ENCODE measurements around the gene KLHL29.

Gene KLHL29

DNA sequence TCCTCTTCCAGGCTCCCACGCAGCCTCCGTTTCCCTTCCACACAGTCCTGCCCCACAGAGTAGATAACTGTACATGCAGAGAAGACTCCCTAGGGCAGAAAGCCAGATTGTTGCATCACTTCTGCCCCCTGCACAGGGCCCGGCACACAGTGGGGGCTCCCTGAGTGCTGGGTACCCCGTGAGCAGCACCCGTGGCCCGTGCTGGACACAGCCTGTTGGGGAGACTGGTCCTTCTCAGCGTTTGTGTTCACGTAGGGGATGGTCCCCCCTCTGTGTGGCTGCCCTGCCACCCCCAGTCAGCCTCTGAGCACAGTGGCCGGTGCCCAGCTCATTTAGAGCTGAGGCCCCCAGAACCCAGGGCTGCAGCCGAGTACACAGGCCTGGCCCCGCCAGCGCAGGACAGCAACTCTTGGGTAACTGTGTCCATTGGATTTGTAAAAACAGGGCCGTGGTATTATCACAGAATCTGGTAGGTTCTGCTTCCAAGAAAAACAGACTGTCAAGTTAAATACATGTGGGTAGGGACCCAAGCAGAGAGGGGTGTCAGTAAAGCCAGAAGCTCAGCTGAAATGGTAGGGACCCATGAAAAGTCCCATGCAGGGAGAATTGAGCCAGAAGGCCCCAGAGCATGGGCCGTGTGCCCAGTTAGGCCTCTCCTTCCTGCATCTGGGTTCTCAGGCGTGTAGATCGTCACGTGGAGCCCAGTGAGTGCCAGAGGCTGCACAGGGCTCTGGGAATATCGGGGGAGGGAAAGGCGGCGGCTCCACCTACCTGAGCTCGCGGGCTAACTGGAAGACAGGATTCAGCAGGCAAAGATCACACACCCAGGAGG is 284.6 kb downstream of the KLHL29 start:
- no peak for DNase-seq

DNA sequence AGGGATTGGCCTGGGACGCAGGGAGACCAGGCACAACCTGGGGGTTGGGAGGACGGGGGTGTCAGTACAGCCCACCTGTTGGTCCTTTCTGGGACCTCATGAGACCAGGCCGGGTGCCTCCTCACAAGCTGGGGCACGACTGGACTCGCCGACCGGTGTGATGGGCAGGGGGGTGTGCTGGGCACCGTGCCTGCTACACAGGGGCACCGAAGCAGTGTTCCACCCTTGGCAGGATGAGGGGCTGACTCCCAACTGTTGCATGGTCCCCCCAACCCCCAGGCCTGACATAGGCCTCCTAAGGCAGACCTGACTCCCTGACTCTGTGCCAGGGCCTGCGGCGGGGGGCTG is 285.2 kb downstream of the KLHL29 start:
- DNase-seq: no peak

DNA sequence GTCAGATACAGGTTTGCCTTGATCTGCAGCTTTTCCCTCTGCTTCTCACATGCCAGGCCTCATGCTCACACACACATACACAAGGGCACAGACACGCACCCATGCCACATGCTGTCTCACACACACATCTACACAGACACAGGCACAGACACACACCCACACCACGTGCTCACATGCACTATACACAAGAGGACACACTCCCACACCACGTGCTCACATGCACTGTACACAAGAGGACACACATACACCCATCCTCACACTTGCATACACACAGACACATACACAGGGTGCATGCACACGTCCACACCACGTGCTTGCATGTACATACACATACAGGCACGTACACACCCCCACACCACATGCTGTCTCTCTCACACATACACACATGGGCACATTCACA is 288.1 kb downstream of the KLHL29 start:
- no peak for DNase-seq

DNA sequence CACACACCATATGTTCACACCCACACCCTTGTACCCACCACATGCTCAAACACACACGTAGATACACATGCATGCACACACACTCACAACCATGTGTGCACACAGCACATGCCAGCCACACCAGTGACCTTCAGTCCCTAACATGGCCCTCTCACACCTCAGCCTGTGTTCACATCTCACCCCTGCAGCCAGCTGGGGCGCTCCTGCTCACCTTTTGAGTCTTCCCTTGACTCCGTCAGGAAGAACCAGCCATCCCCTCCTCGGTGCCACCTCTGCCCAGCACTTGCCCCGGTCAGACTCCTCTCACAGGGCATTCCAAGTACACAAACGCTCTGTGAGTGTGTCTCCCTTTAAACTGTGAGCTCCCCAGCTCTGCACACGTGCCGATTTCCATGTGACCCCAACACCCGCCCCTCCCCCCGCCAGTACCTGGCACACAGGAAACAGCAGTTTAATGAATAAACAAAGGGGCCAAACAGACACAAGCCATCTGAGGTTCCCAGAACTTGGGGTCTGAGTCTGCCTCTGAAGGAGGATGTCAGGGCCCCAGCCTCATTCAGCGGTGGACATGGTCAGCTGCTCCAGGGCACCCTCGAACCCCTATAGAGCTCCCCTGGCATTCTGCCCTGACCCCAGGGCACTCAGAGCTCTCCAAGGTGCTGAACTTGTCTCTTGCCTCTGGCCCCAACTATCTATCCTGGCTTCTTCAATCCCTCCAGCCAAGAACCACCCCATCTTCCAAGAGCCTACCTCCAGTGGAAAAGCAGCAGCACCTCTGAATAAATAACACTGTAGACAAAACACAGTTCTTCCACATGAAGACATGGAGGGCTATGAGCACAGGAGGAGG is 289.1 kb downstream of the KLHL29 start:
- no peak for DNase-seq

DNA sequence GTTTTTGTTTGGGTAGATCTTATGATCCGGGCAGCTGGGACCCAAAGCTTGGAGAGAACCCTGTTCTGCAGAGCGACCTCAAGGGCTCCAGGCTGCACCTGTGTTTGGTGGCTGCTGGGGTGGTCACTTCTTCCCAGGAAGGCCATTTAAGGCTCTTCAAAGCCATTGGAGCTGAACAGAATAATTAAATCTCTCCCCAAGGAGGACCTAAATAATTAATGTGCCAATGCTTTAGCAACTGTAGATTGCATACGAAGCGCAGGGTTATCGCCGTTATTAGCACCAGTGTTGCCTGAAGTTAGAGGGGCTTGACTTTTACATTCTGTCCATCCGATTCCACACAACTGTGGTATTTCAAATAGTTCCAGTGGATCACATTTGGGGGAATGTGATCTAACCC is 290.5 kb downstream of the KLHL29 start:
- DNase-seq: no peak

DNA sequence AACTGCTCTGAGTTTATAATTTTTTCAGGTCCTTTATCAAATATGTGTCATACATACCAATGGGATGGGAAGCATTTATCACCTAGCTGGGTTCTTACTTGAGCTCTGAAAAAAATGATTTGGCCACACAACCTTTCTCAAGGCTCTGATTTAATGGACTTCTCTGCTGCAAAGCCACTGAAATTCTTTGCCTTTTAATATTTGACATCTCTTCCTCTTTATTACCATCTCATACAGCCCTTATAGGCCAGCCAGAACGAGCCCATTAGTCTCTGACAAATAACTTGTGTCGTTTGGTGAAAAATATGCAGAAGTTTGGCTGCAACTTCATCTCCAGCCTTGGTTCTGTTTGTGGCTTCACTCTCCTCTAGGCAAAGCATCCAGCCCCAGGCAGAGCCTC is 292.9 kb downstream of the KLHL29 start:
- no peak for DNase-seq

DNA sequence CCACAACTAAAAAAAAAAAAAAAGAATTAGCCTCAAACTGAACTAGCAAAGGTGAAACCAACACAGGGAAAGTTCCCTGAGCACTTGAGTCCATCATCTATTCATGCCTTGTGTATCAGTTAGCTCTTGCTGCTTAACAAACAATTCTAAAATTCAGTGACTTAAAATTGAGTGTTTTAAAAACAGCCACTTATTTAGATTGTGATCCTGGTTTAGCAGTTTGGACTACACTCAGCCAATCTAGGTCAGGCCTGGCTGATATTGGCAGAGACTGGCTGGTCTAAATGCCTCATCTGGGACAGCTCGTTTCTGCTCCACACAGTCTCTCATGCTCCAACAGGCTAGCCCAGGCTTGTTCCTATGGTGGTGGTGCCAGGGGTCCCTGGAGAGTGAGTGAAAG is 294.1 kb downstream of the KLHL29 start:
- no peak for DNase-seq

DNA sequence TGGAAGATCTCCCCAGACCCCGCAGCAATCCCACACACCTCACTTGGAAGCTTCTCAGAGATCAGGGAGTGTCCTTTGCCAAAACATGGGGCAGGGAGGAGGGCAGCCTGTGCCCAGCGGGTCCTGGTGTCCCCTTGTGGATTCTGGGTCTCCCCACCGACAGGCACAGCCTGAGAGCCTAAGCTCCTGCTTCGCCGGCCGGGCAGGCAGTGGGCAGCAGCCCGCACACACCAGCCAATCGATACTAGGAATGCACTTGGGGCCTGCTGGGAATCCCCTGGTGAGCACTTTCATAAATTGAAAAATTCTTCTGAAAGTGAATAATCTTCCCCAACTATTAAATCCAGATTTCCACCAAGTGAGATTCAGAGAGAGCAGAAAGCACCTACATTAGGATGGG is 296.0 kb downstream of the KLHL29 start:
- DNase-seq: no peak

DNA sequence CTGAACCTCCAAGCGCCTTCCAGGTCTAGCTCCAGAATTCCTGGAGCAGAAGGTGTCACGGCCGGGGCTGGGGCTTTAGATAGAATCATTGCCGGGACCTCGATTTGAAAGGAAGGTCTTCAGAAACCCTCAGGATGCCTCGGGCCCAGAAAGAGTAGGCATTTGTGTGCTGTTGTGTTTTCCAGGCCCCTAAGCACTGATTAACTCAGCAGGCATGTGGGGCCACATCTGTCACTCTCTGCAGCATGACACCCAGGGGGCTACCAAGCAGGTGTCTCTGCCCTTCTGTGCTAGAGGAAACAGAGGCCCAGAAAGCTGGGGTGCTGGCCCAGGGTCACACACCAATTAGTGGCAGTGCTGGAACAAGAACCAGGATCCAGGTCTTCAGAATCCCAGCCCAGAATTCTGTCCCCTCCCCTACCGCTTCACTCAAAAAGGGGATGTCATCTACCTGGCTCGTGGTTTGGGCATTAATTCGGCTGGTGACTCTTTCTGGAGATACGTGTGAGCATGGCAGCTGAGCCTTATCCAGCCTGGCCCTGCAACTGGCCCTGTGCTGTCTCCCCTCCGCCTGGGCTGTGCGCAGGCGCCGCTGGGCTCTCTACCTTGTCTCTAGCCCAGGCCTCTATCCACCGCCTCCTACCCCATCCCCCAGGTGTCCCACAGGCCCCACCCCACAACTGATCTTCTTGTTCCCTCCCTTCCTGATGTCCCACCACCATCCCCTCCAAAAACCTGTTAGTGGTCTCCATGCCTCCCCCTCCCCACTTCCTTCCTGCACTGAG is 296.6 kb downstream of the KLHL29 start:
- DNase-seq: no peak

DNA sequence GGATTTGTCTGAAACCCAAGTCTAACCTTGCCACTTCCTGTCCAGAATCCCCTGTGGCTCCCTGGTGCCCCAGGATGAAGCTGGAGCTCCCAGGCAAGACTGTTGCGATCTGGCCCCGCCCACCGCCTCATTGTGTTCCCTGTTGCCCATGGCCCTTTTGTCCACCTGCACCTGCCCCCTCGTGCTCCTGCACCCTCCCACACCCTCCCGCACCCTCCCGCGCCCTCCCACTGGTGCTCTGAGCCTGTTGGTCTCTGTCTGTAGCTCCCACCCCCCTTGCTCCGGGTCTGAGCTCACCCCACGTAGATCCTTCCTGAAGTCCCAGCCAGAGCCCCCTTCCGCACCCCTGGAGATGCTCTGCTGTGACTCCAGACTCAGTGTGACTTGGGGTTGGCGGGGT is 297.5 kb downstream of the KLHL29 start:
- DNase-seq: no peak

DNA sequence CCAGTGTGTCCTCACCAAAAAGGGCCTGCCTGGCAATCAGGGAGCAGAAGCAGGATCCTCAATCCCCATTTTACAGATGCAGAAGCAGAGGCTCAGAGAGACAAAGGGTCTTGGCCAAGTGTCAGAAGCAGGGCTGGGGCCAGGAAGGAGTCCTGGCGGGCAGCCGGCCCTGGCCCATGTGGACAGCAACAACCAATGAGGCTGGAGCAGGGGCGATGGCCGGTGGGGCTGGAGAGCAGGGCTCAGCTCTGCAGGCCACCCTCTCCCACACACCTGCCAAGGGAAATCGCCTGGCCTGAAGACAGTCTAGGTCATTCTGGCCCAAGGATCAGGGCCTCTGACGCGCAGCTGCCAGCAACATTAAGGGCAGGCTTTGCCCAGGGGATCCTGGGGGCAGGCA is 298.0 kb downstream of the KLHL29 start:
- no peak for DNase-seq

DNA sequence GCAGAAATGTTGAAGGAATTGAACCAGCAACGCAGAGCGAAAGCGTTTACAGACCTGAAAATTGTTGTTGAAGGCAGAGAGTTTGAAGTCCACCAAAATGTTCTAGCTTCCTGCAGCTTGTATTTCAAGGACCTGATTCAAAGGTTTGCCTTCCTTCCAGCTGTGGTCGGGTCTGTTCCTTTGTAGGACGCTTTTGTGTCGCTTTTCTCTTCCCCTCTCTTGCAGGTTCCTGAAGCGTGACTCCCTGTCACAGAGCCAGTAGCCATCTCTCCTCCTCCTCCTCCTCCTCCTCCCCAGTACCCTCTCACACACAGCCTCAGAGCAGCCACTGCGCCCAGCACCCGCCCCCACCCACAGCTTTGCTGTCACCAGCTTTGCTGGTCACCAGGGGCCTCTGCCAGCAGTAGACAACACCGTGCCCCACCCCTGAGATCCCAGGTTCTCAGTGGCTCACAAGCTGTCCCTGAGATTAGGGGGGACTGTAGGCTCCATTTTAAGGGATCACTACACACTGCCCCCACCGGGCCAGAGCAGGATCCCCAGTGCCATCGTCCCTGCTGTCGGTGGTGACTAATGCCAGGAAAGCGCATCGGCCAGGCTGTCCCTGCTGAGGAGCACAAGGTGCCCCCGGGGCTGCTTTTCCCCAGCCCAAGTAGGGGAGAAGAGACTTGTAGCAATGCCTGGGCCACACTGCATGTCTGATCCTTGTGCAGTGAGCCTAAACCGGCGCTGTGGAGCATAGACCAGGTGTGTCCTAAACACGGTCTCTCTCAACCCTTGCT is 299.6 kb downstream of the KLHL29 start:
- DNase-seq: no peak

DNA sequence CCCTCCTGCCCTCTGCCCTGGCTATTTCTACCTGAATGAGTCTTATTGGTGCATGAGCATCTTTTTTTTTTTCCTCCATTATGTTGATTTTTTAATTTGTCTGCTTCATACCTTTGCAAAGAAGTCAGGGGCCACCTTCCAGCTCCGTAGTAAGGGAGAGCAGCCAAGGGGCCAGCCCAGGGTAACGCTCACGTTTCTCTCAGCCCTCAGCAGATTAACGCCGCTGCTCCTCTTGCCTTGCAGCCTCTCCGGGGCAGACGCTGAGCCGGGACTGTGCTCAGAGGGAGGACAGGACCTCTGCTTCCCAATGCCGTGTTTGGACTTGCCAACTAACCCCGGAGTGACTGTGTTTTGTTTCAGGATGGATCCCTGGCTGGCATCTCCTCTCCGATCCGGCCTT is 300.2 kb downstream of the KLHL29 start:
- DNase-seq: no peak

DNA sequence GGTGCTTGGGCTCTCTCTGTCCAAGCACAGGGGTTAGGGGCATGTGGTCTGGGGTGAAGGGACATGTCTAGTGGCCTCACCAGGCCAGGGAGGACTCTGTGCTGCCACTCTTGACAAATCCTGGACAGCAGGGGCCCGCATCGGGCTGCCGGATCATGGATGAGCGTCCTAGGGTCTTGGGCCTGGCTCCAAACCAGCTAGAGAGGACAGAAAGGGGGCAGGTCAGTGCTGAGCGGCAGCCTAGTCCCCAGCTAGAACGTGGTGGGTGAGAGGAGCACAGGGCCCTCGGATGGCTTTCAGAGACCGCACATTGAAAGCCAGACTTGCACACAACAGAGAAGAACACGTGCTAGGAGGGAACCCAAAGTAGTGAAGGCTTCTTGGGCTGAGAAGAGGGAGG is 300.7 kb downstream of the KLHL29 start:
- no peak for DNase-seq

DNA sequence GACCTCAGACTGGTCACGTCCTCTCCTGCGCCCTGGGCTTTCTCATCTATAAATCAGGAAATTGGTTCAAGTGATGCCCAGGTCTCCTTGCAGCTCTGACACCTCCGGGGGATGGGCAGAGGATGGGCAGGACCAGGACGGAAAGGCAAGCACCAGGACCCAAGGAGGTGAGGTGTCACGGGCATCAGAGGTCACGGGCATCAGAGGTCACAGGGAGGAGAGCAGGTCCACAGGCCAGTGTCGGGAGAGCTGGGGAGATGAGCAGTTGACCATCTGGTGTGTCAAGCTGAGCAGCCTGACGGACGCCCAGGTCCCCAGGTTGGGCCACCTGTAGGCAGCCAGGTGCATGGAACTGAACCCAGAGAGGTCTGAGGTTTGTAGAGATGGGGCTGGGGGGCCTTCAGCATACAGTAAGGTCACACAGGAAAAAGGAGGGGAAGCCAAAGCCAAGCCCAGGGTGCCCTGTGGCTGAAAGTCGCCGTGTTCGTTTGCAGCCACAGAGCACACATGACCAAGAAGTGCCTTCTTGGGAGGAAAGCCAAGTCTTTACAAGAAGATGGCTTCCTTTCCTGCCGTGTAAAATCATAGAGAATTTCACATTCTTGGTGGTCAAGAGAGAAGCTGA is 301.5 kb downstream of the KLHL29 start:
- no peak for DNase-seq

DNA sequence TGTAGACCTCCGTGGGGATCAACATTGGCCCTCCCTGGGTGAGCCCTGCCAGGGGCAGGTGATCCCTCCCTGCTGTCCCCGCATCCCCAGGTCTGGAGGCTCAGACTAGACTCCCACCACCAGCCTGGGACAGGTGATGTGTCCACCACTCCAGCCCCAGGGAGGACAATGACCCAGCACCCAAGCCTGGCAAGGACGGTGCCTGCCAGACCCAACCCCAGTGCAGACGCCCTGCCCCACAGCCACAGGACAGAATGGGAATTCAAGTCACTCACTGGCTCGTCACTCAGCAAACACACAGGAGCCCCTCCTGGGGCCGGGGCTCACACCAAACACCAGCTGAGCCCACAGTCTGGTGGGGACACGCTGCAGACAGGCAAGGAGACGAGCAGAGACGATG is 302.2 kb downstream of the KLHL29 start:
- DNase-seq: no peak

DNA sequence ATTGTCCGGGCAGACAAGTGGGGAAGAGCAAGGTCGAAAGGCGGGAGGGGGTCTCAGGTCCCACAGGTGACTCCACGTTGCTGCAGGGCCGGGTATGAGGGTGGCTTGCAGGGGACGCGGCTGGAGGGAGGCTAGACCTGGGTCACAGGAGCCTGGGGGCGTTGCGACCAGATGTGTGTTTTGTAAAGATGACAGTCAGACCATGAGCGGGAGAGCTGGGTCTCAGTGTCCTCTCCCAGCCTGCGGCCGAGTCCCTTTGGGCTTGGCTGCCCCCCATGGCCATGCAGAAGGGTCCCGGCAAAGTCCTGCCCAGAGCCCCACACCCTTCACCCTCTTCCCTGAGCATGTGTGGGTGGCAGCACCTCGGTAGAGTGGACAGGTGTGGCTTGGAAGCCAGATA is 302.7 kb downstream of the KLHL29 start:
- no peak for DNase-seq

DNA sequence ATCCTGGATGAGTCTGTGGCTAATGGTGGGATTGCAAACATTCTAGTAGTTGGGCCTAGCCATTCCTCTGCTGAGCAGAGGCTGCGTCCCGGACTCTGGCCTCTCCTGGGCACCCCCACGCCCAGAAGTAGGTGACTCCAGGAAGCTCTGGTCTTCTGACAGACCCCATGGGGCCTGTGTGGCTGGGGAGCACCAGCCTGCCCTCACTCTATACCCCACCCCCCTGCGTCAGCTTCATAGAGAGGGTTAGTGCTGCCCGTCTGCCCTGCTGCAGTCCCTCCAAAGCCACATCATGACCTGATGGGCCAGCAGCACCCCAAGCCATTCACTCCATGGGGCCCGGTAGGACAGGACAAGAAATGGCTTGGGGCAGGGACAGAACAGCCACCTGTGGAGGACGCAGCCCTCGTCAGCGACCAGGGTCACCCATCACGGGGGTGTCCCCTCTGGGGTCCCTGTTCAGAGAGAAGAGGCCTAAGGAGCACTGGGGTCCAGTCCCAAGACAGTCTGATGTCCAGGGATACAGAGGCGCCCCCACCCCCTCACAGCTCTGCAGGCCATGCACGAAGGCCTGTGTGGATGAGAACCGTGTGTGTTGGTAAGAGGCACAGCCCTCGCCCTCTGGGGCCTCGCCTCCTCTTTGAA is 303.6 kb downstream of the KLHL29 start:
- DNase-seq: no peak

DNA sequence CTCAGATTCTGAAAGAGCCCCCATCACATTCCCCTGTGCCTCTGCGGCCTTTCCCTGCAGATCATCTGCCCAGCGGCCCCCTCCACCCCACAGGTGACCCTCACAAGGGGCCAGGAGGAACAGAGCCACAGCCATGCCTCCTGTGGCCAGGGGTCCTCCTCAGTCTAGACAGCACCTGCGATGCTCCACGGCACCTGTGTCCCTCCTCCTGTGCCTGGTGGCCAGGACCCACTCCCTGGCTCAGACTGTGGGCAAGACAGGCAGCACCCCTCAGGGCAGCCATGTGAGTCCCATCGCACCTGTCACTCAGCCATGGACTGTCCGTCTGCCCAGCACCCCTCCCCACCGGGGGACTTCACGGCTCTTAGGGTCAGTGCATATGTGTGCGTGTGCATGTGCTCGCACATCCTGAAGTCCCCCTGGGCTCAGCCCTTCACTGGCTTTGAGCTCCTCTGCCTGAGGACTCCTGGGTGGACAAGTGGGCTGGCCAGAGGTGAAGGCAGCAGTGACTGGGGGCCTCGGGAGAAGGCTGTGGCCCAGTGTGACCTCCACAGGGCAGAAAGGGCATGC is 304.2 kb downstream of the KLHL29 start:
- no peak for DNase-seq

DNA sequence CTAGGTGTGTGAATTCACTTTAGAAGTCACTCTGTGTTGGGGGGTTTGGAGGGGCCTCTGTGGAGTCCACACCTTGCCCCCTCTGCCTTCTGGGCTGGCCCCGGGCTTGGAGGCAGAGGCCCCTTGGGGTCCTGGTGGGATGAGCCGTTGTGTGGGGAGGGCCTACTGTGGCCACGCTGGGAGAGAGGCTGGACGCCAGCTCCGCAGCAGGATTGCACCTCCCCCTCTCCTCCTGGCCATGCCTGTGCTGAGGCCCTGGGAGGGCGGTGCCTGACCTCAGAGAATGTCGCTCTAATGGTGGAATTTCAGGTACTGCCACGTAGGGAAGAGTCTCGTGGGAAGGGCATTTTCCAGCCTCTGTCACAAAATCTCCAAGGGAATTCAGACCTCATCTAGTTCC is 304.9 kb downstream of the KLHL29 start:
- no peak for DNase-seq

DNA sequence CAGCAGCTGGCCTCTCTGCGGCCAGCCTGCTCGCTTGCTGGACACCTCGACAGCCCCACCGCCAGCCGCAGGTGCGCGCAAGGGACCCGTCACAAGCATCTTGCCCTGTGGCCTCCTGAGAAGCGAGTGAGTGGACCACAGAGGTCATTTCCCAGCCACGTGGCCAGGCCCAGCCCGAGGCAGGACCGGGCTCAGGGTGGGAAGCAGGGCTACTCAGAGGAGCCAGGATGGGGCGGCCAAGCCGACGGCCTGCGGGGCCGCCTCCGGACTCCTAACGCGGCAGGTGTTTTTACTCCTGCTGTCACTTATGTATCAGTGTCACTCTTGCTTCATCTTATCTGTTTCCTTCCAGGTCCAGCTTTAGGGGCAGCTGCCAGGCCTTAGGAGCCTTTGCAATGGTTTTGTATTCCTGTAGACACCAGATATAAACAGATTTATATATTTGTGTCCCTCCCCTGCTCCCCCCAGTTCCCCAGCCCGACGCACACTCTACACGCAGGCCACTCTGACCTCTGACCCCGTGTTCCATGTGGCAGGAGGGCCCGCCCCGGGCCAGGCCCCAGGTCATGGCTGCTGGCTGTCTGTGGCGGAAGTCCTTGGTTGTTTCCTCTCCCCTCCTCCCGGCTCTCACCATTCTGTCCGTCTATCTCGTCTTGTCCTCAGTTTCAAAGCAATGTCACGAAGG is 305.6 kb downstream of the KLHL29 start:
- no peak for DNase-seq

All from activated T-cell treated with anti-CD3 and anti-CD28 coated beads, Interleukin-2, amount 50 U/mL, for 1 hour (primary cell).